GM10847 (cell line): ENCODE measurements around the gene SCO2.

Source experiments
- POLR2A ChIP-seq: IDR thresholded peaks from 2 replicates; pipeline ENCODE4 v1.6.1; 2011; ENCODE audit not compliant: insufficient read length; ENCODE audit errors: extremely low read depth

The SCO2 gene, protein sequence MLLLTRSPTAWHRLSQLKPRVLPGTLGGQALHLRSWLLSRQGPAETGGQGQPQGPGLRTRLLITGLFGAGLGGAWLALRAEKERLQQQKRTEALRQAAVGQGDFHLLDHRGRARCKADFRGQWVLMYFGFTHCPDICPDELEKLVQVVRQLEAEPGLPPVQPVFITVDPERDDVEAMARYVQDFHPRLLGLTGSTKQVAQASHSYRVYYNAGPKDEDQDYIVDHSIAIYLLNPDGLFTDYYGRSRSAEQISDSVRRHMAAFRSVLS

DNA sequence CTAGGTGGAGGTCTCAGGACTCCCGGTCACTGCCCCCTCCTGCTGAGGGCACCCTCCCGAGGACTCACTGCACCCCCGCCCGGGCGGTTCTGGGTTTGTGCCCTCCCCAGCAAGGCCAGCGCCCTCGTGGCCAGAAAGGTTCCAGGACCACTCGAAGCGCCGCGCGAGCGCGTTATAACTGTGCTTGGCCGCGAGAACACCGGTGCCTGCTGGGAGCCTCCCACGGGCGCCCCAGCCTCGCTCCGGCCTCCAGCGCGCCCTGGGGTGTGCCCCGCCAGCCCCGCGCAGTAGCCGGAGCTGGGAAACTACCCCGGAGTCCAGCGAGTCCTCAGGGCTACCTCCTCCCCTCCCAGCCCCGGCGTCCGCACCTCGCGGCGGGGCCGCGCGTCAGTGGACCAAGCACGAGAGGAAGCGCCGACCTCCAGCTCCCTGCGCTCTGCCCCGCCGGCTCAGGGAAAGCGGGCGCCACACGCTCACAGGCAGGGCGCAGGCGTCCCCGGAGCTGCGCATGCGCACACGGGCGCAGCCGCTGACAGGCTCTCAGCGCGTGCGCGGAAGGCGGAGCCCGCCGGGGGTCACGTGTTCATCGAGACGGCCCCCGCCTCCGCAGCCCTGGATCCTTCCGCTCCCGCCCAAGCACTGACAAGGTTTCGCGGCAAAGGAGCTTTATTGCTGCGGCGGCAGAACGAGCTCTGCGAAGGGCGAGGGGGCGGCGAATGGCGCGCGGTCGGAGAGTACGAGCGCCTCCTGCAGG lies at the start of gene SCO2:
Gene SCO2 (minus strand): TSS at position 495 of the 754 bp plus-strand sequence. CDS start 1,187 bp downstream, outside the sequence.
- TF ChIP-seq POLR2A = peak; percentile 92

GRCh38 chr22:50574383-50574755 lies 49.0 kb upstream of the SCO2 start:
- TF ChIP-seq POLR2A = no peak

GRCh38 chr22:50573491-50574382 lies 48.3 kb upstream of the SCO2 start:
- TF ChIP-seq POLR2A = no peak

DNA sequence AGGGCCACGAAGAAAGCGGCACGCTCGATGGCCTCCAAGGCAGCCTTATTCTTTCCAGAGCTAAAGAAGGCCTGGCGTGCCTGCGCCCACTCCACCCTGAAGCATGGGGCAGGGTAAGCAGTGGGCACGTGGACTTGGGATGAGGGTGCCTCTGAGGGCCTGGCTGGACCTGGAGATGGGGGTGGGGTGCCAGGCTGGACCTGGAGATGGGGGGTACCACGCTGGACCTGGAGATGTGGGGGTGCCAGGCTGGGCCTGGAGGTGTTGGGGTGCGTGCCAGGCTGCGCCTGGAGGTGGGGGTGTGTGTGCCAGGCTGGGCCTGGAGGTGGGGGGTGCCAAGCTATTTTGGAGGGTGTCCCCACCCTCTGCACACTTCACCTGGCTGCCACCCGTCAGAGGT lies 47.6 kb upstream of the SCO2 start:
- no peak for TF ChIP-seq POLR2A

DNA sequence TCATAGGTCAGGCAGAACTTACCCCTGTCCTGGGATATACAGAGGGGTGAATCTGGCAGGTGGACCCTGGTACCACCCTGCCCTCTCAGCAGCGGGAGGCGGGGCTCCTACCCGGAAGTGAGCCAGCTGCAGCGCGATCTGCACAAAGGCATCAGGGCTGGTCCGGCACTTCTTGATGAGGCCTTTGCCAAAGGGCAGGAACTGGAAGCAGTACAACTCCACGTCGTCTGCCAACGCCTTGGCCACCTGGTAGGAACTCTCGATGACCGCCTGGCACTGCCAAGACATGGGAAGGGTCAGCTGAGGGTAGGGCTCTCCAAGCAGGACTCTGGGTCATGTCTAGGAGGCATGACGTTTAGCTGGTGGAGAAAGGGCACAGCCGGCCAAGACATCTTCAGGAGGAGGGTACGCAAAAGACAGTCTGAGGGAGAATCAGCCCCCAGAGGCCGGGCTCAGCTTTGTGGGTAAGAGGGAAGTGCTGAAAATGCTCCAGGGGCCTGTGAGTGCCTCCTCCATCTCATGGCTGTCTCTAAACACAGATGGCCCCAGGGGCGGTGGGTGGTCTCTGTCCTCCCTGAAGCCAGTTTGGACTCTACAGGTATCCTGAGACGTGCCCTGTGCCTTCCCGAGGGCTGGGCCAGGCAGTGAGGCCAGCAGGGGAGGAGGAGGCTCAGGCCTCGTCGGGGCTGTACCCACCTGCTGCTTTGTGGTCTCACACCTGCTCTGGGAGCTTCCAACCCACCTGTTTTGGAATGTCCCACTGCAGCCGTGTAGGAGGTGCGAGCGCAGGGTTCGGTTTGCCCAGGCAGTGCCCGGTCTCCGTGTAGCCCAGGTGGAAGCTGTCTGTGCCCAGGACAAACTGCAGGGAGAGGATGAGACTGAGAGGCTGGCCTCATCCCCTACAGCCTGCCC lies 46.1 kb upstream of the SCO2 start:
- TF ChIP-seq POLR2A = no peak

DNA sequence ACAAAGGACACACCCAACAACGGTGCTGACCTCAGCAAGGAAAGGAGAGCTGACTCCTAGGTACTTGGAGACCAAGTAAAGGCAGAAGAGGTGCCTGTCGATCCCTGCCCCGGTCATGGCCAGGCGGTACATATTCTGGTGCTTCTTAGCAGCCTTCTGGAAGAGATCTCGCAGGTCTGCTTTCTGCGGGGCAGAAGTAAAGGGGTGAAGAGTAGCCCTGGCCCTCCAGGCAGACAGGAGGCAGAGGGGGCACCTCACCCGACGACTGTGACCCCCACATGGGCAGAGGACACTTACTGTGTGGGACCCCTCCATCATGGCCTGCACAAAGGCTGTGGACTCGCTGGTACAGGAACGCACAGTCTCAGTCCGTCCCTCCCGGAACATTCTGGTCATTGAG lies 45.5 kb upstream of the SCO2 start:
- TF ChIP-seq POLR2A = no peak

DNA sequence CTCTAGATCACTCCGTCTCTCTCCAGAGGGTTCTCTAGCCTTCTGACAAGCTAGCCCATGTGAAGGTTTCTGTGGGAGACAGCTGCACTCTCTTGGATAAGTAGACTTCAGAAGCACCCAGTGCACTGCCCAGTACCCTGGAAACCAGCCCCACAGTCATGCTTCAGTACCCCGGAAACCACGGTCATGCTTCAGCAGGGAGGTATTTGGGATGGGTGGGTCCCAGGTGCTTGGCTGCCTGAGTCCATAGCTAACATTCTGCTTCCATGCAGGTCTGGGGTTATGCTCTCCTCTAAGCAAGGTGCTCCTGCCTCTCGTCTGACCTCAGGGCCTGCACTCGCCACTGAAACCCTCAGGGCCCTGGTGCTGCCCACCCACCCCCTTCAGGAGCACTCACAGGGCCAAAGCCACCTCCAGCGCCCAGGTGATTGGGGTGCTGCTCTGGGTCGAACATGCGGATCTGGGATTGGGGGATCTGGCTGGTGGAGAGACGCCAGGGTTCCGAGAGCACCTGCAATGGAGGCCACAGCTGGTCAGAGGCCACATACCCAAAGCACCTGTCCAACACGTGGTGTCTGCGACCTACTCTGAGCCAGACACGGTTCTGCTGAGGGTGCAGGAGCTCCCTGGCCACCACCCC lies 44.6 kb upstream of the SCO2 start:
- TF ChIP-seq POLR2A = no peak

DNA sequence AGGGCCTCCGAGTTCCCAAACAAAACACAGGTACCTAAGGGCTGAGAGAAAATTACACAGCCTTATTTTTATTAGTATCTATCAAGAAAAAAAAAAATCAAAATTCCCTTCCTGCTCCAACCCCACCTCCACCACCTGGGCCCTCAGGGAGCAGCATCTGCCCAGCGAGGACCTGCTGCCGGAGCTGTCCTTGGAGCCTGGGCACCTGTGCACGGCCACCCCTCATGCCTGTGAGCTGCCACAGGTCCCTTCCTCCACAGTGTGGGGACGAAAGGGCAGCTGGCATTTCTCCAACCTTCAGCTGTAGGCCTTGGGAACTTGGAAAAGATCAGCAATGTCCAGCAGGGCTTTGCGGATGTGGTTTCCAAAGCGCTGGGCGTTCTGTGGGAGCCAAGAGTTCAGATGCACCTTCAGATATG lies 43.7 kb upstream of the SCO2 start:
- no peak for TF ChIP-seq POLR2A

DNA sequence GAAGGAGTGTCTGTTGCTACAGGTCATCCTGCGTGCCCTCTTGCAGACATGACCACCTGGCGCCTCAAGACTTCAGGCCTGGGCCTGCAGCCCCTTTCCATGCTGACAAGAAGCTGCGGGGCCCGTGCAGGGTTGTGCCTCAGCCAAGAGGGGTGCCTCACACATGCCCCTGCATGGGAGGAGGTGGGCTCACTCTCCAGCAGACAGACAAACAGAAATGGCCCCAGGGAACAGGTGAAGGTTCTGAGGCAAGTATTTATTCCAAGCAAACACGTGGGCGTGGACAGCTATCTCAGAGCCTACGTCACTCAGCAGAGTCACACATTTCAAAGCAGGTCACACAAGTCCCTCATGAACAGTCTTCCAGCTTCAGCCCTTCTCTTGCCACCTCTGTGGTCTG lies 43.2 kb upstream of the SCO2 start:
- no peak for TF ChIP-seq POLR2A

DNA sequence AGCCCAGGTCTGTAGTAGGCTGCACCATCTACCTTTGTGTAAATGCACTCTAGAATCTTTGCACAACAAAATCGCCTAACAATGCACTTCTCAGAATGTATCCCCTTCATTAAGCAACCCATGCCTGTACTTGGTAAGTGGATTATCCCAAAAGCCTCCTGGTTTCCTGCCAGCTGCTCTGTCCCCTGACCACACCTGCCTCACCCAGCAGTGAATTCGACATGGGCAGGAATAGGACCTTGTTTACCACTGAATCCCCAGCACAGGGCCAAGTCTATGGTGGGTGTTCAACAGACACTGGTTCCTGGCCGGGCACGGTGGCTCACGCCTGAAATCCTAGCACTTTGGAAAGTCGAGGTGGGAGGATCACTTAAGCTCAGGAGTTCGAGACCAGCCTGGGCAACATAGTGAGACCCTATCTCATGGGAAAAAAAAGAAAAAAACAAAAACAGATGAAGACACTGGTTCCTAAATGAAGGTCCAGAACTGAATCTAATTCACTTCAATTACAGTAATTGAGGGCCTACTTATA lies 42.4 kb upstream of the SCO2 start:
- no peak for TF ChIP-seq POLR2A

GRCh38 chr22:50564289-50564688 lies 38.9 kb upstream of the SCO2 start:
- no peak for TF ChIP-seq POLR2A

GRCh38 chr22:50563413-50564160 lies 38.2 kb upstream of the SCO2 start:
- no peak for TF ChIP-seq POLR2A
